ENCODE measurements around the gene TEPSIN. TPM values are rescaled to one million over a fixed set of nuclear protein-coding genes. Genes with fewer than 3 reads are reported as not detected.

Gene TEPSIN
- total and polyA plus RNA-seq, 3 donors from 2014 or later: 32.0 to 83.0 (median 55.4) TPM

DNA sequence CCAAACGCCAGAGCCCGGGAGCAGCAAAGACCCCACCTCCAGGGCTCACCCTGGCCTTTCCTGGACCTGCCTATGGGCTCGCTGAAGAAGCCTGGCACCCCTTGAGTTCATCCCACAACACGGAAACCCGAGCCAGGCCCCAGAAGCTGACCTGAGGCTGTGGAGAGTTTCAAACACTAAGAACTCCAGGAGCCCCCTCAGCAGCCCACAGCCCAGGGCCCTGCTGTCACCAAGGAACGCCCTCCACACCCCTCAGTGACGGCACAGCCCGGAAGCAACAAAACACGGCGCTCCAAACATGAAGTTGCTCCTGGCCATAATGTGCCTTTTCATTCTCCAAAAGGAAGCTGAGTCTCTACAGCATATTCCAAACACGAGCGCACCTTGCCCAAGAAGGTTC, 47.0 kb upstream of the TEPSIN start:
- H3K9me3 ChIP-seq: no peaks in the 10 kb centered on the region
- intact Hi-C loops (cut with DNase I; ENCODE audit: low total_unique reads): no loop called here

DNA sequence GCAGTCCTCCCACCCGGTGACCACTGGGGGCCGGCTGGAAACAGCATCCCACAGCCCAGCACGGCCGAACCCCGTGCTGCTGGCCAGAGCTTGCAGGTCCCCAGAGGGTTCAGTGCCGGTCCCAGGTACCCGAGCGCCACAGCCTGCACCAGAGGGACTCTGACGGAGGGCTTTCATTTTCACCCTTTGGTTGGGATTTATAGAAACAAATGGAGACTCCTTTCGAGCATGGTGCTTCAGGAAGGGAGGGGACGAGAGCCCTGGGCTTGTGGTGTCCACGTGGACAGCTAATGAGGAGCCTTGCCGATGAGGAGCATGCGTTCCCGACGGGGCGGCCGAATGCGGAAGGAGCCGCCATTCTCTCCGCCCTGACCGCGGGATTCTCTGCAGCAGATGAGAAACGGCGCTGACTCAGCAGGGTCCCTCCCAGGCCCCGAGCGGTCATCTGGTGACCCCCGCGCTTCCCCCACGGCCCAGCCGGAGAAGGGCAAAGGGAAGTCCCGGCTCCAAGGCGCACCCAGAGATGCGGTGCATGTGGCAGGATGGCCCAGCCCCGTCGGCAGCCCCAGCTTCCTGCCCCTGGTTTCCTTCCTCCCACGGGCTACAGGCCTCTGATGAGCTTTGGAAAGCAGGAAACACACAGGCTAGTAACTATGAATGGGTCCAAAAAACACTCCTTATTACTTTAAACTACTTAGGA, 46.5 kb upstream of the TEPSIN start:
- no peak for TF ChIP-seq POLR2A (IDR thresholded peaks at IDR 0.05)
- TF ChIP-seq, protein P1, sequence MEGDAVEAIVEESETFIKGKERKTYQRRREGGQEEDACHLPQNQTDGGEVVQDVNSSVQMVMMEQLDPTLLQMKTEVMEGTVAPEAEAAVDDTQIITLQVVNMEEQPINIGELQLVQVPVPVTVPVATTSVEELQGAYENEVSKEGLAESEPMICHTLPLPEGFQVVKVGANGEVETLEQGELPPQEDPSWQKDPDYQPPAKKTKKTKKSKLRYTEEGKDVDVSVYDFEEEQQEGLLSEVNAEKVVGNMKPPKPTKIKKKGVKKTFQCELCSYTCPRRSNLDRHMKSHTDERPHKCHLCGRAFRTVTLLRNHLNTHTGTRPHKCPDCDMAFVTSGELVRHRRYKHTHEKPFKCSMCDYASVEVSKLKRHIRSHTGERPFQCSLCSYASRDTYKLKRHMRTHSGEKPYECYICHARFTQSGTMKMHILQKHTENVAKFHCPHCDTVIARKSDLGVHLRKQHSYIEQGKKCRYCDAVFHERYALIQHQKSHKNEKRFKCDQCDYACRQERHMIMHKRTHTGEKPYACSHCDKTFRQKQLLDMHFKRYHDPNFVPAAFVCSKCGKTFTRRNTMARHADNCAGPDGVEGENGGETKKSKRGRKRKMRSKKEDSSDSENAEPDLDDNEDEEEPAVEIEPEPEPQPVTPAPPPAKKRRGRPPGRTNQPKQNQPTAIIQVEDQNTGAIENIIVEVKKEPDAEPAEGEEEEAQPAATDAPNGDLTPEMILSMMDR (IDR thresholded peaks at IDR 0.05): no peak
- intact Hi-C loops (cut with DNase I; ENCODE audit: low total_unique reads): no loop called here
- Histone ChIP-seq H3K4me3 (no peak overlapping the region), H3K27ac (peak overlapping the region; percentile 24 to 73), H3K27me3 (no peaks in the 10 kb centered on the region), H3K36me3 (ENCODE audit: low read depth, missing control alignments) (no peaks in the 10 kb centered on the region), H3K9me3 (no peaks in the 10 kb centered on the region), H3K4me1 (peaks cover 12% of the 10 kb centered on the region)
- WGBS, 2 donors: 42 to 64% methylated on average over 9 to 37 of the region's 37 CpGs
- peak; percentile 49 for DNase-seq

More for the DNA sequence above, 47.0 kb upstream of the TEPSIN start:
- TF ChIP-seq, protein P1 (IDR thresholded peaks at IDR 0.05): no peak
- no peak for TF ChIP-seq POLR2A (IDR thresholded peaks at IDR 0.05)
- Histone ChIP-seq H3K36me3 (ENCODE audit: low read depth, missing control alignments) (no peaks in the 10 kb centered on the region), H3K27me3 (no peaks in the 10 kb centered on the region), H3K27ac (peak overlapping the region; percentile 24 to 73), H3K4me3 (no peak overlapping the region), H3K4me1 (peaks cover 12% of the 10 kb centered on the region)
- WGBS, 2 donors: 68 to 93% methylated on average over 2 to 12 of the region's 12 CpGs
- DNase-seq: no peak

DNA sequence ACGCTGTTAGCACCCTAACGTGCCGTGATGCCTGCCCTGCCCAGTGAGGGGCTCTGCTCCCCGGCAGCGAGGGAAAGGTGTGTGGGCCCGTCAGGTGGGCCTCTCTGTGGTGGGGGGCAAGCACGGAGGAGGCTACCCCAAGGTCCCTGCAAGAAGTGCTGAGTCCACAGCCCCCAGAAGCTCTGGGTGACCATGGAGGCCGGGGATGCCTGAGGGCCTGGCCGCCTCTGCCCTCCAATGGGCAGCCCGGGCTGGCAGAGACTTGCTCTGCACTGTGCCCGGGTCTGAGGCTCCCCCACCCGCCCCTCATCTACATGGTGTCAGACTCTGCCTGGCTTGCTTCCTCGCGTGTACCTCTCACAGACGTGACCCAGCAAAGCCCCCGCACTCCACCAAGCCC, 44.0 kb upstream of the TEPSIN start:
- WGBS, 2 donors: 94 to 95% methylated on average over 8 to 16 of the region's 16 CpGs
- no peak for DNase-seq
- Histone ChIP-seq H3K27me3 (no peaks in the 10 kb centered on the region), H3K4me3 (no peak overlapping the region), H3K9me3 (no peaks in the 10 kb centered on the region), H3K27ac (no peak overlapping the region), H3K4me1 (peaks cover 16% of the 10 kb centered on the region), H3K36me3 (ENCODE audit: low read depth, missing control alignments) (no peaks in the 10 kb centered on the region)
- intact Hi-C loops (cut with DNase I; ENCODE audit: low total_unique reads): no loop called here
- TF ChIP-seq POLR2A (IDR thresholded peaks at IDR 0.05): no peak
- TF ChIP-seq, protein P1 (IDR thresholded peaks at IDR 0.05): no peak

DNA sequence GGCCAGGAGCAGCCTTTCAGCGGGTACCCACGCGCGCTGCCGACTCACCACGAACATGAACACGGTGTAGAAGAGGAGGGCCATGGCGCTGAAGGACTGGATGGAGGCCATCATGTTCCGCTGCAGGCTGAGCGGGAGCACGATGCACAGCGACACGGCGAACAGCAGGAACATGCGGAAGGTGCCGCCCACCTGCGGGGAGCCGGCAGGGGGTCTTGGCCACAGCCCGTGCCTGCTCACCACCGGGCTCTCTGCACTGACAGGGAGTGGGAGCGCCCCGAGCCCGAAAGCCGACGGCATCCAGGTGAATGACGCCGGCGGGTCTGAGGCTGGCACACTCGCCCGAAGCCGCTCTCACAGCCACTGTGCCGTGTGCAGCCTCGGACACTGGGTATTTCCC, 43.3 kb upstream of the TEPSIN start:
- Histone ChIP-seq H3K27me3 (no peaks in the 10 kb centered on the region), H3K4me3 (no peak overlapping the region), H3K9me3 (no peaks in the 10 kb centered on the region), H3K4me1 (peaks cover 16% of the 10 kb centered on the region), H3K36me3 (ENCODE audit: low read depth, missing control alignments) (no peaks in the 10 kb centered on the region), H3K27ac (no peak overlapping the region)
- TF ChIP-seq, protein P1 (IDR thresholded peaks at IDR 0.05): no peak
- no peak for TF ChIP-seq POLR2A (IDR thresholded peaks at IDR 0.05)
- 93 to 96% methylated on average over 26 to 33 of the region's 33 CpGs for WGBS, 2 donors
- DNase-seq: no peak
- intact Hi-C loops (cut with DNase I; ENCODE audit: low total_unique reads): no loop called here

DNA sequence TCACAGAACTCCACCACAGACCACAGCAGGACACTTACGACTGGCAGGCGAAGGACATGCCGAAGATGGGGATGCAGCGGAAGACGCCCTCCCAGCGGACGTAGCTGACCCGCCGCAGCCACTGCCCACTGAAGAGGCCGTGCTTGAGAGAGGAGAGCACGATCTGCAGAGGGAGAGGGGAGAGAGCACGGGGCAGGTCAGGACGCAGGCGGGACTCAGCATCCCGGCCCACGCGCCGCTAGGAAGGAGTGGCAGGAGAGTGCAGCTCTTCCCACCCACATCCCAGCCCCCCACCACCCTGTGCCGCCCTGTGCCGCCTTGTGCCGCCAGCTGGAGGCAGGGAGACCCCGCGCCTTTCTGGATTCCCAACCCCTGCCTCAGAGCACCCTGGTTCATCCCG, 41.7 kb upstream of the TEPSIN start:
- Histone ChIP-seq H3K36me3 (ENCODE audit: low read depth, missing control alignments) (no peaks in the 10 kb centered on the region), H3K9me3 (no peaks in the 10 kb centered on the region), H3K27ac (no peak overlapping the region), H3K4me3 (no peak overlapping the region), H3K27me3 (no peaks in the 10 kb centered on the region), H3K4me1 (peaks cover 6% of the 10 kb centered on the region)
- TF ChIP-seq, protein P1 (IDR thresholded peaks at IDR 0.05): no peak
- no peak for TF ChIP-seq POLR2A (IDR thresholded peaks at IDR 0.05)
- no peak for DNase-seq
- 92 to 96% methylated on average over 19 to 24 of the region's 24 CpGs for WGBS, 2 donors
- intact Hi-C loops (cut with DNase I; ENCODE audit: low total_unique reads): no loop called here
